GOT3 (cell line): ENCODE data around the gene ST7.
A peak's percentile ranks its signal among the peaks of the same experiment; 100 is the strongest.
"Not testable (repeated sequence)": the region's sequence is repeated elsewhere in the genome, so short reads cannot be mapped to it uniquely, and the experiment has no call there.

Source experiments
- DNase-seq: peaks from one replicate; lab custom pipeline; 2025; ENCODE audit warnings: mixed read lengths; lab: John Stamatoyannopoulos, UW

ST7 gene

DNA sequence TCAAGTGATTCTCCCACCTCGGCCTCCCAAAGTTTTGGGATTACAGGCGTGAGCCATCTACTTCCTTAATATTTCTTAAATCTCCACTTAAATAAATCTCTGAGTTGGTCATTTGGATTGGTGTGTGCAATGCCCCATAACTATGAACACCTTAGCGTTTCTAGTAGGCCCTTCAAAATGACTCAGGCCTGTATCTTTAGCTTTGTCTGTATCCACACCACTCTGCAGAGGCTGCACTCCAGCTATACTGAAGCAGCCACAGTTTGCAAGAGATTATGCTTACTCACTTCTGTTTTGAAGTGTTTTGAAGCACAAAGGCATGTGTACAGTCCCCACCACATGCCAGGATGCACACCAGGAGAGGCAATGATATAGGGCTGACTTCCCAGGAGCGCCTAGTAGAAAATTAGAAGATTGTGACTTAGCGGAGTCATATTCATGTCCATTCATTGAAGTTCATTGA lies 2.4 kb upstream of the ST7 start:
- no peak for DNase-seq

DNA sequence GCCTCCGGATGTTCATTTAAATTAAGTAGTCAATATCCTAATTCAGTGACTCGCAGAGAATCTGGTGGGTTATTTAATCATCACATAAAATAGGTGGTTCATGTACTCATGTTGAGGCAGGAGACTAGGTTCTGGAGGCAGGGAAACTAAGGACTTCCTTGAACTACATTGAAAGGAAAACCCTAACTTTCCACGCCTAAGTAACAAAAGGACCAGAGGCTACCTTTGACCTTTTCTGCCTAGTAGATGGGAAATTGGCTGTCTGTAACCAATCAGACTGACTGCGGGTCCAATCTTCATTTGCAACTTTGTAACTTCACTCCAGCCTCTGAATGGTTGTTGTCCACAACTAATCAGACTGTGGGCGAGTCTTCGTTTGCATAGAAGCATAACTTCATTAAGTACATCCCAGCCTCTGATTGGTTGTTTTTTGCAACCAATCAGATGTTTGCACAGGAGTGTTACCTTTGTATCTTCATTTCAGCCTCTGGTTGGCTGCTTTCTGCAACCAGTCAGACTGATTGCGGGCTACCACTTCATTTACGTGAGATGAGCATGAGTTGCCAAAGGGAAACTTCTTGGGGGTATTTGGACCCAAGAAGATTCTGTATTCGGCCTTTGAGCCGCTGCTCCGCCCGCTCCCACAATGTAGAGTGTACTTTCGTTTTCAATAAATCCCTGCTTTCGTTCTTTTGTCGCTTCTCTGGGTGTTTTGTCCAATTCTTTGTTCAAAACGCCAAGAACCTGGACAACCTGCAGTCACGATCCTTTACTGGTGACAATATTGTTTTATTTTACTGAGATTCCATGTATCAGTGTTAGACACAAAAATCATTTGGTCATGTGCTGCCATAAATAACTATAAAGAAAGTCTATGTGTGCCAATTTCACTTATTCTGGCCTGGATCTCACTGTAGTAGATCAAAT lies 1.7 kb upstream of the ST7 start:
- DNase-seq = no peak

DNA sequence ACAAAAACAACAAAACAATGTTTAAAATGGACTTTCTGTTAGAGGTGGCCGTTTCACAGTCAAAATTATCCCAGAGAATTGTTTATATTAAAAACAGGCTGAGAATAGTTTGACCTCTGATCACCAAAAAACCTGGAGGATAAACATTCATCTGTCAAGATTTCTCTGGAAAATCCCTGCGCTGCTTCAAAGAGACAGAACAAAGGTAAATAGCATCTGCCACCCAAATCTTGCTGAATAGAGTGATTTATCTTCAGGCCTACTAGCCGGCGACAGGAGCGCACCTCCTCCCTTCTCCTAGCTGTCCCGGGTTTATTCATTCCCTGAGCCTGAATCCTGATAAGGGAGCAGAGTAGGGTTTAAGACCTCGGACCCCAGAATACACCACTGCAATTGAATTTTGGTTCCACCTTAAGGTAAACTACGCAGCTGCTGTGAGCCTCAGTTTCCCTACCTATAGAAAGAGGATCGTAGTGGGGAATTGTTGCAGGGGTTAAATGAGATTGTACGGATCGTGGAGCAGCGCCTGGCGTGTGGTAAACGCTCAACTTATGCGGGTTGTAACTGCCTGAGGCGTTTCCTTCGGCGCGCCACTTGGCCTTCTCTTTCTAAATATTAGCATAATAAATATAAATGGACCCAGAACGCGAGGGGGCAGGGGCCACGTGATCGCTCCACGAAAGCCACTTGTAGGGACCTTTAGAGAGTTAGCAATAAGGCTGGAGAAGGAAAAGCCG lies 498 bp upstream of the ST7 start:
- no peak for DNase-seq

DNA sequence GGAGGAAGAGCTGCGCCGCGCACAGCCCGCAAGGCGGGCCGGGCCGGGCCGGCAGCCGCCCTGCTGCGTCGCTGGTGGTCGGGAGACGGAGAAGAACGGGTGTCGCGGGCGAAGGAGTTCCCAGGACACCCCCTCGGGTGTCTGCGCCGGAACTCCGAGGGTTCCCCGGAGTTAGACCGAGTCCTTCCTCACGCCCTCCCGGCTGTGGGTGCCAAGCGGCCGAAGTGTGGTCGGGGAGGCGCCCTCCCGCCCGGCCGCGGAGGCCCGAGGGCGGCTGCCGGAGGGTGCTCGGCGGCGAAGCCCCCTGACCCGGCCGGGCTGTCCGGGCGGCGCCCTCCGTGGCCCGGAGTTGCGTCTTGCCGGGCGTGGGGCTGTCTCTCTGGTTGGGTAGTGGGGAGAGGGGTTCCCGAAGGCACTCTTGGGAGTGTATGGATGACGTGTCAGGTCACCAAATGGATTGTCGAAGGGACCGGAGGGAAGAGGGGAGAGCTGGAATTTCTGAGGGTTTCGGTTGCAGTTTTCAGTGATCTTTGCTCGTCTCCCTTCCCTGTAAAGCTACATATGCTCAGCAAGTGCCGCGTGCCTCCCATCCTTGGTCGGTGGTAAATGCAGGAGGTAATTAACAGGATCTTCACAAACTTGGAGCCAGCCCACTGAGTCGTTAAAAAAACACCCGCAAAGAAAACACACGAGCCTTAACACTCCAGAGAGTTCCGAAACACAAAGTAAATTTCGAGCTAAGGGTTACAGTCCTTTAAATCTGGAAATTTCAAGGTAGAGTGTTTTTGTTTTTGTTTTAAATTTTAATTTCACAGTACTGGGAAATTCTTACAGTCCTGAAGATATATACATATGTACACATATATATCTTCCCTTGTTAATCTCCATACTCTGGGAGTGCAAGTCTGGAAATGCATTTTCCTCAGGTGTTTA lies 871 bp downstream of the ST7 start:
- DNase-seq = peak; percentile 50

DNA sequence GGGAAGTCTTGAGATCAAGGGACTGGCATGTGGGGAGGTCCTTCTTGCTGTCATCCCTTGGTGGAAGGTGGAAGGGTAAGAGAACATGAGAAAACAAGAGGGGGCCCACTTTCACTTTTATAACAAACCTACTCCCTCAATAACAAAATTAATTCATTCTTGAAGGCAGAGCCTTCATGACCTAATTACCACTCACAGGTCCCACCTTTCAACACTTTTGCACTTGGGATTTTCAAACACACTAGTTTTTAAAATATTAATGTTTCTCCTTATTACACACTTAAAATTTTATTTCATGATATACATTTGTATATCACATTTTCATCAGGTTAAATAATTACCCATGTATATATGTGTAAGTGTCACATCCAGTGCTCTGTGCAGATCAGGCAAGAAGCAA lies 2.0 kb downstream of the ST7 start:
- DNase-seq = no peak

DNA sequence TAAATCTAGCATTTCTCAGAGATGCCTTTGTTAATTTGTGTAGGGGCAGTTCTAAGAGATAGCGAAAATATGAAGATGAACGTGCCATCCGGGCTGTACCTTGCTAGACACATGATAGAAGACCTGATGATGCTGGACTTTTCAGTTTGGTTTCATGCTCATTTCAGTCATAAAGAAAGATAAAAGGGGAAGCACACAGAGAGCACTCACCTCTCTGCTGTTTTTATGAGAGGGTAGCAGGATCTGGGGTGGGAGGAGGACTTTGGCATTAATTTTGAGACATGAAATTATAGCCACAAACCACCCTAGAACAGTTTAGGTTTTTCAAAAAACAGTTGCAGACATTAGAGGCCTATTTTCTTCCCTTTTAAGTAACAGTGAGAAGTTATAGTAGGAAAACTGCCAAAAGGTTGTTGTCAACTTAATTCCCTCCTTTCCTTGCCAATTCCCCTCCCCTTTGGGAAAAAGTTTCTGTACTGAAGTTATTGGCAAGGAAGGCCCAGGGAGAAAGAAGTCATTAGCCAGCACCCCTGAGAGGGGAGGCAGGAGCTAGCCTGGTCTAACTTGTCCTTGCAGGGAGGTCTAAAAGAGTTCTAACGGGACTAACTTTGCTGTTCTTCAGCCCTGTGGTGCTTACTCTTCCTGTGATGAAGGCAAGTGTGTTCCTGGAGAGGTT lies 2.6 kb downstream of the ST7 start:
- DNase-seq = no peak

DNA sequence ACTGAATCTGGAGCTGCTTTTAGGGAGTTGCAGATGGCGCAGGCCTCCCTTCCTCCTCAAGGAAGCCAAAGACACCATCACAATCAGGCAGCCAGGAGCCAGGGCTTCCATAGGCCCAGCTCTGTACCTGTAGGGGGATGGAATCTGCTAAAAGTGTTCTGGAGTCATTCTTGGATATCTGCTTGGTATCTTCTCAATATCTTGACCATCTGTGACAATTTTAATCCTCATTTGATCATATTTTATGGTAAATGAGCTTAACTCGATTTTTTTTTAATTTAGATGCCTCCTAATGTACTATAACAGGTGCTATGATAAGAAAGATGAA lies 3.1 kb downstream of the ST7 start:
- DNase-seq = no peak

DNA sequence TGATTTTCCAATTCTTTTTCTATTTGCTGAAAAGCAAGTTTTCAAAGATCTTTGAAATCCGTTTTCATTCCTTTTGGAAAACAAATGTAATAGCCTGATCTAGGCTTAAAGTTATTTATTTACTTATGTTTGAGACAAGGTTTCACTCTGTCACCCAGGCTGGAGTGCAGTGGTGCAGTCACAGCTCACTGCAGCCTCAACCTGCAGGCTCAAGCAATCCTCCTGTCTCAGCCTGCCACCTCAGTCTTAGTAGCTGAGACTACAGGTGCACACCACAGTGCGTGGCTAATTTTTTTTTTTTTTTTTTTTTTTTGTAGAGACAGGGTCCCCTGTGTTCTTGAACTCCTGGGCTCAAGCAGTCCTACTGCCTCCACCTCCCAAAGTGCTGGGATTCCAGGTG lies 4.6 kb downstream of the ST7 start:
- no peak for DNase-seq

DNA sequence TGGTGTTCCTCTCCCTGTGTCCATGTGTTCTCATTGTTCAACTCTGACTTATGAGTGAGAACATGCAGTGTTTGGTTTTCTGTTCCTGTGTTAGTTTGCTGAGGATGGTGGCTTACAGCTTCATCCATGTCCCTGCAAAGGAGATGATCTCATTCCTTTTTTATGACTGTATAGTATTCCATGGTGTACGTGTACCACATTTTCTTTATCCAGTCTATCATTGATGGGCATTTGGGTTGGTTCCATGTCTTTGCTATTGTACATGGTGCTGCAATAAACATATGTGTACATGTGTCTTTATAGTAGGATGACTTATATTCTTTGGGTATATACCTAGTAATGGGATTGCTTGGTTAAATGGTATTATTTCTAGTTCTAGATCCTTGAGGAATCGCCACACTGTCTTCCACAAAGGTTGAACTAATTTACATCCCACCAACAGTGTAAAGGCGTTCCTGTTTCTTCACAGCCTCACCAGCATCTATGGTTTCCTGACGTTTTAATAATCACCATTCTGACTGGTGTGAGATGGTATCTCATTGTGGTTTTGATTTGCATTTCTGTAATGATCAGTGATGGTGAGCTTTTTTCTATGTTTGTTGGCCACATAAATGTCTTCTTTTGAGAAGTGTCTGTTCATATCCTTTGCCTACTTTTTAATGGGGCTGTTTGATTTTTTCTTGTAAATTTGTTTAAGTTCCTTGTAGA lies 8.8 kb downstream of the ST7 start:
- DNase-seq = not testable (repeated sequence)

DNA sequence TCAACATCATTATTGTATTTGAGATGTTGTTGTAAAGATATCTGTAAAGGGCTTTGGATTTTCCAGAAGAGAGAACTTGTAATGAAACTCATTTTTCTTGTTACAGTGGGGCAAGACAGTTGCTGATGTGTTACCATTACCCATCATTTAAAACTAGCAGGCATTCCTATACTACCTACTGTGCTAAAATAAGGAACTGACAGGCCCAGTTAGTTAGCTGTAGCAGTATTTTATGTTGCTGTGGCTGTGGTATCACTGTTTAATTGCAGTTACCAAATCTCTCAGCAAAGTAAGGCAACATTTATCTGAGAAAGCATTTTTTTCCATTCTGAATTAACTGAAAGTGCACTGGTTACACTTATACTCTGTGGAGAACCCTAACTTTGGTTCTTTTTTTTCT lies 9.9 kb downstream of the ST7 start:
- DNase-seq = no peak

DNA sequence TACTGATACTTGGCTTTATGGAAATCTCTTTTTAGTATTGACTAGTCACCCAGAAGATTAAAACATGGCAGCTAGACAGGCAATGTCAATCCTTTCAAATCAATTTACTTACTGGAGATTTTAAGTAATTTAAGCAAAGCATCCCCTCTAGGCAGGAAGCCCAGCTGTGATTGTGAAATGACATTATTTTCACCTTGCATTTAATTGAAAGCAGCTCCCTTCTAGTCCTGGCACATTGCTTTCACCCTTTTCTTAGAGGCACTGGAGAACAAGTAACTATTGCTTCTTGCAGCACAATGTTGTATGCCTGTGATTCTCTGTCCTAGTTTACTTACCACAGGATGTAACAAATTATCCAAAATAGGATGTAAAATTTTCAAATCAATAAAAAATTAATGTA lies 13.3 kb downstream of the ST7 start:
- DNase-seq = no peak

DNA sequence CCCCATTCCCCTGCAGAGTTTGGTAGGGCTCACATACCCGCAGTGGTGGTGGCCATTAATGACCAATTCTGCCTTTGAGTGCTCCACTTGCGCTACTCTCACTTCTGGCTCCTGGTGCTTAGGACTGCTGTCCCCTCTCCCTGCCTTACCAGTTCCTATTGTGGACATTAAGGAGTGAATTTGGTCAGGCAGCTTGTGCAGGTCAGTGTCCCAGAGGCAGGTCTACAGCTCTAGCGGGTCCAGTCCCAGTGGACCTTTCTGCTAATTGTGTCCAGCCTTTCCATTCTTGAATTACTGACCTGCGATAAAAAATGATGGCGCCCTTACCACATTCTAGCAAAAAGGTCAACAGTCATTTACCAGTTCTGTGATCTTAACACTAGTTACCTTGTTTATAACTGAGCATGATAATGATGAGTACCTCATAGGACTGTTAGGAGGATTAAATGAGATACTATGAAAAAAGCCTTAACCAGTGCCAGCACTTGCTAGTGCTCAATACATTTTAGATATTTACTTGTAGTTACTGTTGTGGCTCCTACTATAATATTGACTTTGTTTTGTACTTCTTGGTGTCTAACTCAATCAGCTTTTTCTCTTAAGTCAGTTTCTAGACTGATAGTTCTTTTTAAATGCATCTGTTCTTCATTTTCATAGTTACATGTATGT lies 14.1 kb downstream of the ST7 start:
- no peak for DNase-seq

DNA sequence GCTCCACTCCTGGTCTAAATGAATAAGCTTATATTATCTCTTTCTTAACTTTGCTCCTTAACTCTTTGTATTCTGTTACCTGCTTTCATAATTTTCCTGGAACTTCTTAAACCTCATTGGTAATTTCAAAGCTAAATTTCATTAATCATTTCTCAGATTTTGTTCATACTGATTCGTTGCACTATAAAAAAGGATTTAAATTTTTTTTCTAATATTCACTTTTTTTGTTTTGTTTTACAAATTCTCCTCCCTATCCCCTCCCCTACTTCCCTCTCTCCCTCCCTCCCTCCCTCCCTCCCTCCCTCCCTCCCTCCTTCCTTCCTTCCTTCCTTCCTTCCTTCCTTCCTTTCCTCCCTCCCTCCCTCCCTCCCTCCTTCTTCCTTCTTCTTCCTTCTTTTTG lies 14.7 kb downstream of the ST7 start:
- no peak for DNase-seq

DNA sequence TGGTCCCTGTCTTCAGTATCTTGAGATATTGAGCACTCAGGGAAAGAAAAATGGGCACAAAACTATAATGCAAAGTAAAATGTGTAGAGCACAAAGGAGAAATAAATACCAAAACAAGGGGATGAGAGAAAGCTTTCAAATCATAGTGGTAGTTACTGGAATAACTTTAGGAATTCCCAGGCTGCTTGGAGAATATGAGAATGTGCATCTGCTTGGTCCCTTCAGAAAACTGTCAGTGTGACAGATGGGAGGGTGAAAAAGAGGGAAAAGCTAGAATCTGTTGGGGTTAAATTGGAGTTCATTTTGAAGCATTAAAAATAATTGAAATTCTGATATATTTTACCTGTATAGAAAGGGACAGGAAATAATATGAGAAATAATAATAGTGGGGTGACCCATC lies 15.3 kb downstream of the ST7 start:
- DNase-seq = no peak

DNA sequence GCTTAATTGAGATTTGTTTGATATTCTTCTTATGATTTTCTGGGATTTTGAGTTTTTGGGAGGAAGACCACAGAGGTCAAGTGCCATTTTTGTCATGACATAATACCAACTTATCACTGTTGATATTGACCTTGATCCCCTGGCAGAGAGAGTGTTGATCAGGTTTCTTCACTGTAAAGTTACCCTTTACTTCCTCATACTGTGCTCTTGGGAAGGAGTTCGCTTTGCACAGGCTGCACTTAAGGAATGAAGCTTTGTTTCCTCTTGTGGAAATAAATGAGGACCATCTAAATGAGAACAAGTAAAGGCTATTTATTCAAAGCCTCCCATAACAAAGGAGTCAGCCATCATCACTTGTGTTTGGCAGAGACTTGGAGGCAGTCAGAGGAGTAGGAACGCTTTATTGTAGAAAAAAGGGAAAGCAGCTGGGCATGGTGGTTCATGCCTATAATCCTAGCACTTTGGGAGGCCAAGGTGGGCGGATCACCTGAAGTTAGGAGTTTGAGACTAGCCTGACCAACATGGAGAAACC lies 16.1 kb downstream of the ST7 start:
- no peak for DNase-seq

DNA sequence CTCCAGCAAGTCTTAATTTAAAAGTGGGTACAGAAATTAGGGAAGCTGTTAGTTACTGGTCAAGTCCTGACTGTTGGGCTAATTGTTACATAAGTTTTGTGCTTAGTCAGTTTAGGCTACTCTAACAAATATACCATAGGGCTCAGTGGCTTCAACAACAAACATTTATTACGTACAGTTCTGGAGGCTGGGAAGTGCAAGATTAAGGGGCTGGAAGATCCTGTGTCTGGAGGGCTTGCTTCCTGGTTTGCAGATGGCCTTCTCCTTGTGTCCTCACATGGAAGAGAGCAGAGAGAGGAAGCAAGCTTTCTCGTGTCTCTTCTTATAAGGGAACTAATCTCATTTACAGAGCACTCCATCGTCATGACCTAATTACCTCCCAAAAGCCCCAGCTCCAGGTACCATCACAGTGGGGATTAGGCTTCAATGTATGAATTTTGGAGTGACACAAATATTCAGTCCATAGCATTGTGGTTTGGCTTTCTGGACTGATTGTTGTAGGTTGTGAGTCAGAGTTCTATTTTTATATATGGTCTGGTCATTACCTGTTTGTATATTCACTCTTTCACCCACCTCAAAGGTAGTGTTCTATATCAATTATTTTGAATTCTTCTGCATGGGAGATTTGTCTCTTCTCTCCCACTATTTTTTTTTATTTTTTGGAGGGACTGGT lies 17.1 kb downstream of the ST7 start:
- DNase-seq = no peak

DNA sequence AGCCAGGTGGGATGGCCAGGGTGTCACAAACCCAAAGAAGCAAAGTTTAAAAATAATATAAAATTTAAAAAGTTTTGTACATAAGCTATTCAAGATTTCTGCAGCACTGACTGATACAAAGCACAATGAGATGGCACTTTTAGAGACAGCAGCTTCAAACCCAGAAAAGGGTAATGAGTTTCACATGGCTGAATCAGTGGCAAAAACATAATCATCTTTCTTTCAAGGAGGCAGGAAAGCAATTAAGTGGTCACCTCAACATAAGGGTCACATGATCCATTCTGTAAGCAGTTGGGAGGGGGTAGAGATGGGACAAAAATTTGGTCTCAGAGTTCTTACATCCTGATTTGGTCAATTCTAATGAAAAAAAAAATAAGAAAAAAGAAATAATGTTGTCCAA lies 17.9 kb downstream of the ST7 start:
- not testable (repeated sequence) for DNase-seq

DNA sequence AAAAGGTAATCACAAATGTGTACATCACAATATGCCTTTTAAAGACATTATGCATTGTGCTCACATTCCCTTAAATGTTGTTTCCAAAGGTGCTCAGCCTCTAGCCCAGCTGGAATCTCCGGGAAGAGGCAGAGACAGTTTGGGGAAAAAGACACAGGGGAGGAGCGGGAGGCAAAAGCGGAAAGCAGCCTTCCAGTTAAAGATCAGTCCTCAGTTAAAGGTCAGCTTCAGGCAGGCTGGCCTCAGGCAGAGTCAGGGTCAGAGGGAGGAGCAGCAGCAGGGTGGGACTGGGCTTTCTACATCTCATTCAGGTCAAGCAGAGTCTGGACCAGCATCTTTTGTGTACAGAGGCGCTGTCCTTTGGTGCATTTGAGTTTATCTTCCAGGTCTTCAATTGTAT lies 18.6 kb downstream of the ST7 start:
- no peak for DNase-seq

DNA sequence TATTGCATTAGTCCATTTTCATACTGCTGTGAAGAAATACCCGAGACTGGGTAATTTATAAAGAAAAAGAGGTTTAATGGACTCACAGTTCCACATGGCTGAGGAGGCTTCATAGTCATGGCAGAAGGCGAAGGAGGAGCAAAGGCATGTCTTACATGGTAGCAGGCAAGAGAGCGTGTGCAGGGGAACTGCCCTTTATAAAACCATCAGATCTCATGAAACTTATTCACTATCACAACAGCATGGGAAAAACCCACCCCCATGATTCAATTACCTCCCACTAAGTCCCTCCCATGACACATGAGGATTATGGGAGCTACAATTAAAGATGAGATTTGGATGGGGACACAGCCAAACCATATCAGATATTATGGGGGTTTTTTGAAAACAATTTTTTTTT lies 21.7 kb downstream of the ST7 start:
- DNase-seq = not testable (repeated sequence)

DNA sequence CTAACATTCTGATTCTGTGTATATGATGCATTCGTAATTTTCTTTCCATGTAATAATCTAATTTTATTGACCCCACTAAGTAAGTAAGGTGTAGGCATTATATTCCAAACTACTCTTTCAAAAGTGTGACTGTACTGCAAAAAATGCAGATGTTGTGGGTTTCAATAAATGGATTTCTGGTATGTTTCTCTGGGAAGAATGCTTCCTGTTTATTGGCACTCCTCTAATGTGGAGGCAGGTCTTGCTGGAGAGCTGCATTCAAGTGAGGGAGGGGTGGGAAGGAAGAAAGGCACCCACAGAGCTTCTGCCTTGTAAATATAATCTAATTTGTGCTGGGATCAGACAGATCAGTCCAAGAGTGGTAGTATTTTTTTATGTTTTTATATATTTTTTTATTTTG lies 23.9 kb downstream of the ST7 start:
- no peak for DNase-seq
